Adrenal gland (tissue), 5 donors: ENCODE results near the gene RCOR3.

Source experiments
- CTCF ChIP-seq, 6 experiments: fragments of 450-650 bp in 4 of 6; fragments of 200-600 bp in 2 of 6; sonication (generic) in 1 of 6; IDR thresholded peaks; 1 replicate in 5 of 6; 2 replicates in 1 of 6; pipeline versions ENCODE4 v1.5.1 to v1.8.0; 2016 to 2021; ENCODE audit warnings: antibody characterized with exemption in 6 of 6, mild to moderate bottlenecking in 2 of 6, moderate library complexity in 1 of 6
- POLR2A ChIP-seq, 2 donors: fragments of 450-650 bp; IDR thresholded peaks; one replicate each; pipeline ENCODE4 v1.6.1; 2017; ENCODE audit warnings: antibody characterized with exemption in 2 of 2, mild to moderate bottlenecking in 2 of 2, moderate library complexity in 1 of 2
- donor health status: DM: no; HTN: no; CAD: no.

DNA sequence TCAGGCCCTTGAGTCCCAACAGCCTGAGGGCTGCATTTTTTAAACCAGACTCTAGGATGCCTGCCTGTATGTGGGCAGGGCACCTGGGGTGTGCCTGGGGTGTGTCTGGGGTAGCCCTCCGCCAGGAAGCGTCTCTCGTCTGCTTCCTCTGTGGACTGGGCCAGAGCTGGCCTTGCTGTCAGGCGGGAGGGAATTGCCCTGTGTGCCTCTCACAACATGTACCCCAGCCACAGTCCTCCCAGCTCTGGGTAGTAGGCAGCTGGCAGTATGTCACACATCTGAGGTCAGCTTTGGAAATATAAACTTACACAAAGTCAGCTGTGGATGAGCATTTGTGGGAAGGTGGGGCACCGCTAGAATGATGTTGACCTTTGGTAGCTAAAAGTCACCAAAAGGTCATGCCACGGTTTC is 80.5 kb downstream of the RCOR3 start:
- TF ChIP-seq CTCF (IDR thresholded peaks at IDR 0.05) (no peak), POLR2A (IDR thresholded peaks at IDR 0.05) (no peak)
